ENCODE data around the gene MAP3K20. TPM values are rescaled to one million over a fixed set of nuclear protein-coding genes. Genes with fewer than 3 reads are reported as not detected.

MAP3K20 gene
- total and polyA plus RNA-seq, 2 of the 4 experiments (the other 2 are of a cell fraction) = 27.5 to 84.4 TPM

DNA sequence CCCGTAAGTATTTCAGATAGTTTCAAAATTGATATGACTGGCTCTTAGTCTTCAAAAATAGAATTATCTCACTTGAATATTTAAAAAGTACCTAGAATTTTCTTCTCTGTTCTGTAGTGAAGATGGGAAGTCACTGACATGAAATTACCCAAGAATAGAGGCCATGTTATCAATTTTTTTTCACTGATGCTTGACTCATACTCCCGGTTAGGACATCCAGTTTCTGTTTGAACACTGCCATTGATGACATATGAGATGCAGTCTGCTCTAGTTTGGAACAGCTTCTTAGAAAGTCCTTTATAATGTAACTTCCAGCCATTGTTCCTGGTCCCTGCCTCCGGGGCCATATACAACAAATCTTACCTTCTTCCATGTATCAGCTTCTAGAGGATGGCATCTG is 26.0 kb downstream of the MAP3K20 start:
- Histone ChIP-seq H3K36me3 (ENCODE audit: control insufficient read depth, insufficient read depth, low read length) (peaks cover 5% of the 10 kb centered on the region), H2BK15ac (ENCODE audit: low read depth, low read length) (no peak overlapping the region), H4K8ac (ENCODE audit: low read depth in 2 of 2, low read length in 2 of 2) (no peak overlapping the region), H3K14ac (replicated peaks; ENCODE audit: low read depth, low read length) (no peak overlapping the region), H2AFZ (replicated peaks; ENCODE audit: low read length, poor library complexity) (no peak overlapping the region), H4K20me1 (ENCODE audit: insufficient read depth, low read length) (0 out of 2 replicates have a peak, but pooled peaks cover 4% of the 10 kb centered on the region), H3K79me1 (ENCODE audit: low read depth in 1 of 2, low read length in 2 of 2) (peaks cover 50 to 70% of the 10 kb centered on the region in 2 experiments), H3K9me1 (ENCODE audit: insufficient read depth, low read length) (peaks cover 11% of the 10 kb centered on the region), H2BK20ac (ENCODE audit: low read depth, low read length) (peak overlapping the region; percentile 20; the same call in 1 of the 2 replicates), H2BK120ac (ENCODE audit: low read depth, low read length) (no peak overlapping the region), H3K4me2 (ENCODE audit: low read depth, low read length) (peak overlapping the region; percentile 28; the same call in 1 of the 2 replicates), H3K23ac (ENCODE audit: low read depth, low read length) (no peak overlapping the region), H3K9ac (ENCODE audit: low read depth, low read length) (no peak overlapping the region), H3K4ac (ENCODE audit: low read depth, low read length) (no peak overlapping the region), H3K27ac (ENCODE audit: insufficient read depth, low read length) (no peak overlapping the region), H3K18ac (ENCODE audit: low read depth, low read length) (no peak overlapping the region), H4K91ac (ENCODE audit: insufficient read depth, low read depth, low read length) (no peak overlapping the region), H3K9me3 (ENCODE audit: control insufficient read depth, insufficient read depth, low read length) (no peaks in the 10 kb centered on the region), H2AK5ac (ENCODE audit: low read depth, low read length) (no peak overlapping the region), H2AK9ac (replicated peaks; ENCODE audit: low read depth, low read length, poor library complexity) (no peak overlapping the region), H2BK5ac (ENCODE audit: low read depth, low read length, poor library complexity, severe bottlenecking) (no peak overlapping the region), H3K4me1 (ENCODE audit: control insufficient read depth, insufficient read depth, low read length) (peaks cover 4% of the 10 kb centered on the region; the same call in 1 of the 2 replicates), H4K5ac (ENCODE audit: low read depth, low read length) (no peak overlapping the region), H3K56ac (ENCODE audit: extremely low read depth, insufficient read depth, low read length) (no peak overlapping the region), H3K27me3 (ENCODE audit: control insufficient read depth, insufficient read depth, low read length) (no peaks in the 10 kb centered on the region), H3K4me3 (ENCODE audit: insufficient read depth, low read depth, low read length) (no peak overlapping the region)
- intact Hi-C loops (cut with micrococcal nuclease) = no loop called here
- ChIA-PET CTCF (interaction anchor here (0.6 to 0.9 kb wide), 4 partner anchors 11 to 115 kb away, joined by 3 to 5 read pairs (median 3); no protein-coding TSS in a partner anchor), POLR2A (ENCODE audit: unreplicated experiment) (no interaction called here)
- peak; percentile 72 for ATAC-seq (ENCODE audit: low read depth)
- dilution Hi-C loops (cut with HindIII; ENCODE audit: low sequenced_read_pairs, unreplicated experiment) = no loop called here
- in situ Hi-C loops (cut with MboI; ENCODE audit: low sequenced_read_pairs) = no loop called here
- BruUV-seq (replicated peaks) = no TSS peak
- DNase-seq = peak; percentile 76
- 29% methylated on average over 1 of the region's 3 CpGs; no CpG with 5 or more reads in 1 of the 2 experiments for WGBS, 2 experiments (ENCODE audit: extremely low coverage in 2 of 2, insufficient read length in 1 of 2)
- peak; percentile 76; the same call in 1 of the 2 replicates for TF ChIP-seq CEBPB (IDR thresholded peaks at IDR 0.05; ENCODE audit: low read depth, low read length)
- TF ChIP-seq, protein P1, sequence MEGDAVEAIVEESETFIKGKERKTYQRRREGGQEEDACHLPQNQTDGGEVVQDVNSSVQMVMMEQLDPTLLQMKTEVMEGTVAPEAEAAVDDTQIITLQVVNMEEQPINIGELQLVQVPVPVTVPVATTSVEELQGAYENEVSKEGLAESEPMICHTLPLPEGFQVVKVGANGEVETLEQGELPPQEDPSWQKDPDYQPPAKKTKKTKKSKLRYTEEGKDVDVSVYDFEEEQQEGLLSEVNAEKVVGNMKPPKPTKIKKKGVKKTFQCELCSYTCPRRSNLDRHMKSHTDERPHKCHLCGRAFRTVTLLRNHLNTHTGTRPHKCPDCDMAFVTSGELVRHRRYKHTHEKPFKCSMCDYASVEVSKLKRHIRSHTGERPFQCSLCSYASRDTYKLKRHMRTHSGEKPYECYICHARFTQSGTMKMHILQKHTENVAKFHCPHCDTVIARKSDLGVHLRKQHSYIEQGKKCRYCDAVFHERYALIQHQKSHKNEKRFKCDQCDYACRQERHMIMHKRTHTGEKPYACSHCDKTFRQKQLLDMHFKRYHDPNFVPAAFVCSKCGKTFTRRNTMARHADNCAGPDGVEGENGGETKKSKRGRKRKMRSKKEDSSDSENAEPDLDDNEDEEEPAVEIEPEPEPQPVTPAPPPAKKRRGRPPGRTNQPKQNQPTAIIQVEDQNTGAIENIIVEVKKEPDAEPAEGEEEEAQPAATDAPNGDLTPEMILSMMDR (conservative IDR thresholded peaks at IDR 0.05; ENCODE audit: low read depth, low read length) = no peak
- 0 out of 2 replicates have a peak, but pooled peaks have one; percentile 29 for TF ChIP-seq FOS (IDR thresholded peaks at IDR 0.05; ENCODE audit: low read depth, low read length)
- TF ChIP-seq POLR2A (IDR thresholded peaks at IDR 0.05; ENCODE audit: low read depth, low read length) = no peak
